Stimulated activated CD8-positive, alpha-beta memory T cell treated with anti-CD3 and anti-CD28 coated beads, Interleukin-7, amount 100 ng/mL, for 1 hour (primary cell): ENCODE measurements around the gene CCDC34.

ENCODE experiments used
- DNase-seq, 2 donors: peaks; one replicate each; pipeline ENCODE4 v3.0.0-alpha.2; 2020; ENCODE audit warnings: low read depth in 2 of 2

Gene CCDC34

GRCh38 chr11:27362749-27363575 lies at the start of gene CCDC34:
Gene CCDC34, minus strand, starts transcription at chr11:27363215. Its CDS starts 21 bp downstream, at chr11:27363194.
- DNase-seq: peak; percentile 68 to 70

GRCh38 chr11:27412192-27412691 lies 49.2 kb upstream of the CCDC34 start:
- DNase-seq: no peak

- DNase-seq: no peak
Measured at GRCh38 chr11:27411328-27411727, 48.3 kb upstream of the CCDC34 start.

- no peak for DNase-seq
Measured at GRCh38 chr11:27410272-27410671, 47.3 kb upstream of the CCDC34 start.

- DNase-seq: no peak
Measured at GRCh38 chr11:27409742-27410141, 46.7 kb upstream of the CCDC34 start.

GRCh38 chr11:27409049-27409448 lies 46.0 kb upstream of the CCDC34 start:
- DNase-seq: no peak

- DNase-seq: no peak
Measured at GRCh38 chr11:27408246-27408800, 45.3 kb upstream of the CCDC34 start.

- no peak for DNase-seq
Measured at GRCh38 chr11:27406498-27407354, 43.7 kb upstream of the CCDC34 start.

- DNase-seq: no peak
Measured at GRCh38 chr11:27405134-27405533, 42.1 kb upstream of the CCDC34 start.

GRCh38 chr11:27404427-27404826 lies 41.4 kb upstream of the CCDC34 start:
- no peak for DNase-seq

- DNase-seq: no peak
Measured at GRCh38 chr11:27403195-27403594, 40.2 kb upstream of the CCDC34 start.

GRCh38 chr11:27402450-27402849 lies 39.4 kb upstream of the CCDC34 start:
- no peak for DNase-seq

- no peak for DNase-seq
Measured at GRCh38 chr11:27401833-27402316, 38.9 kb upstream of the CCDC34 start.

- DNase-seq: no peak
Measured at GRCh38 chr11:27401280-27401832, 38.3 kb upstream of the CCDC34 start.

GRCh38 chr11:27398400-27398770 lies 35.4 kb upstream of the CCDC34 start:
- DNase-seq: no peak

GRCh38 chr11:27397624-27398399 lies 34.8 kb upstream of the CCDC34 start:
- no peak for DNase-seq

GRCh38 chr11:27396259-27396839 lies 33.3 kb upstream of the CCDC34 start:
- no peak for DNase-seq

- no peak for DNase-seq
Measured at GRCh38 chr11:27395556-27396258, 32.7 kb upstream of the CCDC34 start.

- no peak for DNase-seq
Measured at GRCh38 chr11:27394781-27395228, 31.8 kb upstream of the CCDC34 start.
